SK-N-MC (cell line): ENCODE data around the gene PTPRG.
"Not testable (repeated sequence)": the region's sequence is repeated elsewhere in the genome, so short reads cannot be mapped to it uniquely, and the experiment has no call there.

ENCODE experiments used
- DNase-seq: peaks from one replicate; pipeline ENCODE4 v3.0.0-alpha.2; 2011; ENCODE audit warnings: low read depth, low spot score
- H3K27ac ChIP-seq: fragments of 200-600 bp; sonication (generic); 2 replicates; pipeline ENCODE4 v1.5.1; 2016; ENCODE audit warnings: mixed run types
- H3K36me3 ChIP-seq: fragments of 200-600 bp; sonication (generic); 2 replicates; pipeline ENCODE4 v1.6.1; 2017; ENCODE audit warnings: antibody characterized with exemption, low read length, mixed read lengths; ENCODE audit not compliant: insufficient read depth
- H3K4me3 ChIP-seq: fragments of 200-600 bp; sonication (generic); 2 replicates; pipeline ENCODE4 v1.5.1; 2016
- H3K9ac ChIP-seq: fragments of 200-600 bp; sonication (generic); 2 replicates; pipeline ENCODE4 v1.8.0; 2017; ENCODE audit warnings: mixed run types, mixed read lengths; ENCODE audit not compliant: insufficient read length
- H3K9me3 ChIP-seq: fragments of 200-600 bp; sonication (generic); 2 replicates; pipeline ENCODE4 v1.6.1; 2017; ENCODE audit warnings: low read depth, mild to moderate bottlenecking, antibody characterized with exemption, low read length, moderate library complexity, mixed read lengths
- EZH2 ChIP-seq: fragments of 200-600 bp; sonication (generic); IDR thresholded peaks from one replicate; pipeline ENCODE4 v1.6.1; 2017; ENCODE audit warnings: antibody characterized with exemption
- FOXP2 ChIP-seq: optimal IDR thresholded peaks from 2 replicates; pipeline ENCODE3; 2011; ENCODE audit warnings: mild to moderate bottlenecking, moderate library complexity; ENCODE audit not compliant: insufficient read depth; ENCODE audit errors: extremely low read length, control extremely low read depth
- POLR2AphosphoS5 ChIP-seq: IDR thresholded peaks from 2 replicates; pipeline ENCODE4 v1.6.1; 2012; ENCODE audit warnings: mild to moderate bottlenecking, low read depth, low read length, borderline replicate concordance

The PTPRG gene

DNA sequence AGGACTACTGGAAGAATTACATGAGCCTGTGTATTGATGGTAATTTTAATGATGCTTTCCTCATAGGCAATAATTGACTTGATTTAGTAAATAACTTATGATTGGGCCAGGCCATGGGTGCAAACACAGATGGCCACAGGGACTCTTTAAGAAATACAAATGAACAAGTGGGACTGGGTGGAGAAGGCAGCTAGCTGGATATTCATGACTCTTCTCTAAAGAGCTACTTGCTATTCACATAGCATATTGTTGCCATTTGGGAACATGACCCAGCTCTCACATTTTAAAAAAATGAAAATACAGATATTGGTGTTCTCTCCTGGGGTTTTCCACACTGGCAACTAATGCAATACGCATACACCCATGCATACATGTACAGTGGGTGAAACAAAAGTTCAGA lies 178.3 kb downstream of the PTPRG start:
- TF ChIP-seq FOXP2 (no peak), POLR2AphosphoS5 (no peak), EZH2 (no peak)
- Histone ChIP-seq H3K9me3 (no peaks in the 10 kb centered on the region), H3K36me3 (no peaks in the 10 kb centered on the region), H3K4me3 (no peak overlapping the region), H3K27ac (no peak overlapping the region), H3K9ac (no peak overlapping the region)
- no peak for DNase-seq

DNA sequence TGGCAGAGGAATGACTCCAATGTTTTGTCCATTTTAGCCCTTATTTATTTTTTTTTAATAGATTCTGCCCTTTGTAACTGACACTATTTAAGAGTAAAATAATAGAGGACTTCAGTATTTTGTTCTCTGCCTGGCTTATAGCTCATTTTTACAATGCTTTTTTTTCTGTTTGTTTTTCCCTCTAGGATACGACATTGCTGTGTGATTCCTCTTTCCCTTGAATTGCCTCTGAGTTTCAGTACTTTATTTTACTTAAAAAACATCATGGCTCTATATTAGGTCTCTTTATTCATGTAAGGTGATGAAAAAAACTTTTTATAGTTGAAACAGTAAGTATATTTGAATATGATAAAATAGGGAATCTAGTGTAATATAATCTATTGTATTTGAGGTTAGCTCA lies 179.1 kb downstream of the PTPRG start:
- H3K9ac ChIP-seq = no peak overlapping the region
- TF ChIP-seq FOXP2 (no peak), POLR2AphosphoS5 (no peak), EZH2 (no peak)
- no peak for DNase-seq
- H3K27ac ChIP-seq = no peak overlapping the region
- H3K9me3 ChIP-seq = no peaks in the 10 kb centered on the region
- H3K36me3 ChIP-seq = no peaks in the 10 kb centered on the region
- no peak overlapping the region for H3K4me3 ChIP-seq

DNA sequence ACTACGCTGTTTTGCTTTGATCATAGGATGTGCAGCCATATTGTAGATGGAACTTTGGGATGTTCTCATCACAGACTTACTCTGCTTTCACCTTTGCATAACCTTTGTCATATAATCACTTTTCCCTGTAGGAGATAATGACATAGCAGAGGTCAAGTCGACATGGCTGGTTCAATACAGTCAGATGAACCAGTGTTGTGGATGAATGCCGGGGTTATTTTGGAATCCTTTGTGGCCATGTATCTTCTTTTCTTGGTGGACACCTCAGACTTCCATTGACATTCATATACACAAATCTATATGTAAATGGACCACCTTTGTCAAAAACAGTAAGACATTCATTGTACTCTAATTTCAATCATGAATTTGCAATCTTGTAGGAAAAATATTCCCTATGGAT lies 180.2 kb downstream of the PTPRG start:
- TF ChIP-seq EZH2 (no peak), POLR2AphosphoS5 (no peak), FOXP2 (no peak)
- no peak for DNase-seq
- H3K36me3 ChIP-seq = no peaks in the 10 kb centered on the region
- no peak overlapping the region for H3K27ac ChIP-seq
- no peak overlapping the region for H3K9ac ChIP-seq
- H3K4me3 ChIP-seq = no peak overlapping the region
- no peaks in the 10 kb centered on the region for H3K9me3 ChIP-seq

DNA sequence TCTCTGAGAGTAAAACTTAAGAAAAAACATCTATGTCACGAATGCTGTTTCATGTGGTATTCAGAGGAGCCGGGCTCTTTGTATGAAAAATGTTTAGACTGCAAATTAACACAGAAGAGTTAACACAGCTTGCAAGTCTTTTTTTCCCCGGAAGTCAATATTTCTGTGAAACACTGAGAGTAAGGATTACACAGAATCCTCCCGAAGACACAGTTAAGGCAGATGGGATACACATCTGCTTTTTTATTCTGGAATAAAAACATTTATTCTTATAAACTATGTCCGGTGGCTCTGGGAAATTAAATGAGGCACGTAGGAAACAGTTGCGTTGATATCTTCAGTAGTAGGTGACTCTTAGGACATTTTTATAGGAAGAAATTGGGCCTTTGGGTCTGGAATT lies 180.6 kb downstream of the PTPRG start:
- H3K4me3 ChIP-seq = no peak overlapping the region
- no peak overlapping the region for H3K9ac ChIP-seq
- DNase-seq = no peak
- no peaks in the 10 kb centered on the region for H3K36me3 ChIP-seq
- TF ChIP-seq POLR2AphosphoS5 = no peak
- TF ChIP-seq FOXP2 = no peak
- TF ChIP-seq EZH2 = no peak
- no peak overlapping the region for H3K27ac ChIP-seq
- H3K9me3 ChIP-seq = no peaks in the 10 kb centered on the region

DNA sequence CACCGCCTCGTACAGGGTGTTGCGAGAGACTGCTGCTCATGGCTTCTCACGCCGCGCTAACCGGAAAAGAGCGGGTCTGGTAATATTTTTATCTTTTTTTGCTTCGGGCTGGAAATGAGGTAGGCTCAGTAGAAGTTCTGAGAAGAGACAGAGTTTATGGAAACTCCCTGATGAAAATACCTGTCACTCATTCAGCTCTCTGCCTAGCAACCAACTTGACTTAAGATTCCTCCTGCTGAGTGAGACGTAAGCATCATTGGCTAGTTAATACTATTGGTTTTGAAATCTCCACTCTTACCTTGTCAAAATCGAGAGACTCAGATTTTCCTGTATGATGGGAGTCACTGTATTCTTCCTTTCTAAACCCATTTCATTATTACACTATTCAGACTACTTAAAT lies 181.7 kb downstream of the PTPRG start:
- no peak overlapping the region for H3K4me3 ChIP-seq
- H3K36me3 ChIP-seq = no peaks in the 10 kb centered on the region
- TF ChIP-seq EZH2 = no peak
- no peak for TF ChIP-seq POLR2AphosphoS5
- TF ChIP-seq FOXP2 = no peak
- no peak for DNase-seq
- no peak overlapping the region for H3K9ac ChIP-seq
- no peak overlapping the region for H3K27ac ChIP-seq
- H3K9me3 ChIP-seq = no peaks in the 10 kb centered on the region

DNA sequence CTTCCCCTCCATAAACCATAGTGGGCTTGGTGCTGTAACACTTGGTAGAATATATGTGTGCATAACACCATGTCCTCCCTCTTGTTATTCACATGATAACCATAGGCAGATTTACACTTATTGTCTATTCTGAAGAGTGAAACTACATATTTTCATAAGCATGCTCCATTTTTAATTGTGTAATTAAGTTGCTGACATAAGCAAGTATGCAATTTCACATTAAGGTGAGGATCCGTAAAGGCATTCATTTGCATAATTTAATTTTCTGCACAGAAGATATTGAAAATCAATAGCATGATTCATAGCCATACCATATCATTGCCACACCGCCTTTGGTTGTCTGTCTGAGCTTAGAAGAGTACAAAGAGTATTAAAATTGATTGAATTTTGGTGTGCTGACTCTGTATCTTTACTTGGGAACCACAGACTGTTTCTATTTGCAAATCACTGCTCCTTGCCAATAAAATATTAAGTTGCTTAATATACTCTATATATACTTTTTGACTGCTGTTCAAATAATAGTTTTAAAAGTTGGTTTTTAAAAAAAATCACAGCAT lies 182.4 kb downstream of the PTPRG start:
- H3K36me3 ChIP-seq = no peaks in the 10 kb centered on the region
- no peak overlapping the region for H3K27ac ChIP-seq
- no peak for TF ChIP-seq POLR2AphosphoS5
- DNase-seq = no peak
- H3K4me3 ChIP-seq = no peak overlapping the region
- H3K9ac ChIP-seq = no peak overlapping the region
- no peaks in the 10 kb centered on the region for H3K9me3 ChIP-seq

DNA sequence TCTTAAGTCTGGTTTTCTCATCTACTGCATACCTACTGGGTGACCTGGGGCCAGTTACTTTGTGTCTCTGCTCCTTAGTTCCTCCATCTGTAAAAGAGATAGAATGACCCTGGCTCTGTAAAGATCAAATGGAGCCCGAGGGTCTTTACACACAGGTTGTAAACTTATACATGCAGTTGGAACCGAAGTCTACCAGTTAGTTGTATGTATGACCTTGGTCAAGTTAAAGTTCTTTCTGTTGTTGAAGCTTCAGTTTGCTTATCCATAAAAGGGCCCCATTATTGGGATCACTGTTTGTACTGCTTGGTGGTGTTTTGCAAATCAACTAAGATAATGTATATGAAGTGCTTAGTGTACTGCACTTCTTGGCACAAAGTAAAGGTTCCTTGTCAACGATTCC lies 186.9 kb downstream of the PTPRG start:
- no peak for DNase-seq
- H3K36me3 ChIP-seq = no peaks in the 10 kb centered on the region
- no peaks in the 10 kb centered on the region for H3K9me3 ChIP-seq
- no peak overlapping the region for H3K9ac ChIP-seq
- no peak overlapping the region for H3K4me3 ChIP-seq
- H3K27ac ChIP-seq = no peak overlapping the region
- no peak for TF ChIP-seq EZH2
- TF ChIP-seq POLR2AphosphoS5 = no peak
- no peak for TF ChIP-seq FOXP2

DNA sequence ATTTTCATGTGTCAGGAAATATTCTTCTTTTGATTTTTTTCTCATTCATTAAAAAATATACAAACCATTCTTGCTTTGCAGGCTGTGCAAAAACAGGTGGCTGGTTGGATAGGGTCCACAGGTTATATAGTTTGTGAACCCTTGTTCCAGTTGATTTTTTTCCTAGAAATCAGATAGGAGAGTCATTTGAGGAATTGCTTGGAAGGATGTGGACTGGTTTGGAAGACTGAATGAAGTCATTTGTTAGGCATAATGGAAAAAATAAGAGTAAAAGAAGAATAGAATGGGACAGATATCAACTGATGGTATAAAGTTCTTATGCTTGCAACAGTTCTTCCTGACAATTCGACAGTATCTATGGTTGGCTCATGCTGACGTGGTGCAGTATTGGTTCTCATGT lies 189.4 kb downstream of the PTPRG start:
- H3K9me3 ChIP-seq = no peaks in the 10 kb centered on the region
- no peaks in the 10 kb centered on the region for H3K36me3 ChIP-seq
- no peak for DNase-seq
- H3K4me3 ChIP-seq = no peak overlapping the region
- H3K9ac ChIP-seq = no peak overlapping the region
- no peak for TF ChIP-seq POLR2AphosphoS5
- TF ChIP-seq EZH2 = no peak
- TF ChIP-seq FOXP2 = no peak
- H3K27ac ChIP-seq = no peak overlapping the region

DNA sequence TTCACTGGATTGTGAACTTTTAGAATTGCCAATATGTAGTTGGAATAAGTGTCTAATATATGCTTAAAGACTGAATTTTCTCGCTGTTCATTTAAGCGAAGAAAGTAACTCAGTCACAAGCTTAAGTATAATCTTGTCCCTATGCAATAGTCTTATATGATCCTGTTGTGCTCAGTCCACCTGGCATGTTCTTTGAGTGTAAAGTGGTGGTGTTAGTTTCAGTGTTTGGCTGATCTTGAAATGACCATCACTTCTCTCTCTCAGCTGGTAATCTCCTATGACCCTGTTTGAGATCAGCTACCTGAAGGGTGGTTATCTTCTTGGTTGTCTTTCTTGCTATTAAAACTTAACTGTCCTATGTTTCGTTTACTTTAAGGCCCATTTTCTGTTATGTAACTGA lies 197.5 kb downstream of the PTPRG start:
- Histone ChIP-seq H3K9me3 (no peaks in the 10 kb centered on the region), H3K9ac (no peak overlapping the region), H3K4me3 (no peak overlapping the region), H3K36me3 (no peaks in the 10 kb centered on the region), H3K27ac (no peak overlapping the region)
- DNase-seq = no peak
- no peak for TF ChIP-seq POLR2AphosphoS5

DNA sequence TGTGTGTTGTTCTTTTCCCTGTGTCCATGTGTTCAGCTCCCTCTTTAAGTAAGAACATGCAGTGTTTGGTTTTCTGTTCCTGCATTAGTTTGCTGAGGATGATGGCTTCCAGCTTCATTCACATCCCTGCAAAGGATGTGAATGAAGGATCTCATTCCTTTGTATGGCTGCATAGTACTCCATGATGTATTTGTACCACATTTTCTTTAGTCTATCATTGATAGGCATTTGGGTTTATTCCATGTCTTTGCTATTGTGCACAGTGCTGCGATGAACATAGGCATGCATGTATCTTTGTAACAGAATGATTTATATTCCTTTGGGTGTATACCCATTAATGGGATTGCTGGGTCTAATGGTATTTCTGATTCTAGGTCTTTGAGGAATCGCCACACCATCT lies 199.4 kb downstream of the PTPRG start:
- H3K9me3 ChIP-seq, H3K27ac ChIP-seq, DNase-seq, H3K4me3 ChIP-seq, H3K36me3 ChIP-seq, H3K9ac ChIP-seq: not testable (repeated sequence)
